CD4-positive, alpha-beta T cell treated with Interleukin-6 for 4 hours (primary cell): Measurements from ENCODE around the gene OR4C5.
"Not testable (repeated sequence)": the region's sequence is repeated elsewhere in the genome, so short reads cannot be mapped to it uniquely, and the experiment has no call there.

Experiments used
- DNase-seq: peaks from one replicate; pipeline ENCODE4 v3.0.0-alpha.2; 2020; ENCODE audit warnings: mixed read lengths

Gene OR4C5

DNA sequence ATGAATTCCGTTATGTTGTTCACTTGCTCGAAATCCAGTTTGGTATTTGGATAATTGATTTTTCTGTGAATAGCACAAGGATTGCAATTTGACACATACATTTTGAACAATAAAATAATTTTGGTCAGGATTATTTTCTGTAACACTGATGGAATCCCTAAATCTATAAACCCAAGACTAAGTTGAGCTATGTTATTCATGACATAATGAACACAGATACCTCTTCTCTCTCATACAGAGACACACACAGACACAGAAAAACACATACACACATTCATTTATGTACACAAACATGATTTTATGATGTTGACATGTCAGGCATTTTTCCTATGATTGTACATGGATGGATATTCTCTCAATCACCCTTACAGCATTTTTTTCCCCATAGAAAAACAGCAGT lies at the start of gene OR4C5:
TSS of gene OR4C5 (minus strand) at position 101 of the 400 bp plus-strand sequence. CDS start at position 101, 0 bp downstream.
- DNase-seq = no peak

DNA sequence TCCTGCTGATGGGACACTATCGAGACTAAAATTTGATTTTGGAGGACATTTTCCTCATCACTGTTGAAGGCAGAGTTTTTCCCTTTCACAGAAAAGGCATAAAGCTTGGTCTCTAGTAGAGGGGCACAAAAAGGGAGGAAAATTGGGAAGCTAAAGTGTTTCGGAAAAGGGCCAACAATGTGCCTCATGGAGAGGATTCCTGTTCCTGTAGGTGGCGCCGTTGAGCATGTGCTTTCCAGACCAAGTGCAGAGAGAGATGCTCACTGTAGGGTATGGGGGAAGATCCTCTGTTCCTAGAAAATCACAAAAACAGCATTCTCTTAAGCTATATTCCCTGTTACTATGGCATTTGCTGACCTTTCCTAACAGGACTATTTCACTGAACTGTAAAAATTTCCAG lies 18.4 kb upstream of the OR4C5 start:
- no peak for DNase-seq

DNA sequence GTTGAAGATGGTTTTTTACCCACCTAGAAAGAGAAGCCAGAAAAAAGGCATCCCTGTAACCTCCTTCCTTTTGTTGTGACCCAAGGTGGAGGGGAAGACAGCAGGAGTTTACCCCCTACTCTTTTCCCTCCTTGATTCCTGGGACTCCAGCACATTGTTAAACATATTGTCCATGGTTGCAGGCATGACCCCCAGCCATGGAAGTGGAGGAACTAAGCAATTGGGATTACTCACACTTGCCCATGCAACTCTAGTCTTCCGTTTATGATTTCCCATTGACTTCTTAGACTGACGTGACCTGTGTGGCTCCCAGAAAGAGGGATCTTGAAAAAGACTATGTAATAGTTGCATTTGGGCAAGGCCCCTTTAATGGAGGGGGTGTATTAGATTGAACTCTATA lies 17.9 kb upstream of the OR4C5 start:
- not testable (repeated sequence) for DNase-seq

DNA sequence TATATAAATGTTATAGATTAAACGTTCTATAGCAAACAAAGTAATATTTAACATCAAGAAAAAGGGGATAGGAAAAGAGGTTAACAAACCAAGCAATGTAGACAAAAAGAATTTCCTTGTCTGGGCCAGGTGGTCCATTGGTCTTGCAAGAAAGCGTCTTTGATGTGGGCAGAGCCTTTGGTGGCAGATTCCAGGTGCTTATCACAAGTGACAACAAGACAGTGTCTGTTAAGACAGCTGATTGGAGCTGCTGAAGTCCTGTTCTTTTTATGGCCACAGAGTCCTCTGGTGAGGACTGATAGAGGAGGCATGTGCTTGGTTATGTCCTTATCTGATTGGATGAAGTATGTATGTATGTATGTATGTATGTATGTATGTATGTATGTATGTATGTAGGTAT lies 5.0 kb downstream of the OR4C5 start:
- DNase-seq = not testable (repeated sequence)

DNA sequence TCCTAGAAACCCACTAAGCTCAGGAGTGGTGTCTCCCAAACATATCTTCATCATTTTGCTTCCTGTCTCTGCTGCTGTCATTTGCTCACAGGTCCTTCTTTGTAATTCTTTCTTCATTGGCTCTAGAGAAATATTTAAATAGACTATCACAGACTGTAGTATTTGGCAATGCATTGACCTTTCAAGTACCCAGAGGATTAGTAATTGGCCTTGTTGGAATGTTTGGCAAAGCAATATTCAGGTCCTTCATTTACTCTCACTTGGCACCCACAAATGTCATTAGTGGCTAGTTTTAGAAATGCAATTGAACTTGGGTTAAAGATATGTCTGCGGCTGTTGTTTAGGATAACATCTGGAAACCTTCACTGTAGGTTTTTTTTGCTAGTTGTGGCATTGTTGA lies 11.6 kb downstream of the OR4C5 start:
- DNase-seq = no peak

DNA sequence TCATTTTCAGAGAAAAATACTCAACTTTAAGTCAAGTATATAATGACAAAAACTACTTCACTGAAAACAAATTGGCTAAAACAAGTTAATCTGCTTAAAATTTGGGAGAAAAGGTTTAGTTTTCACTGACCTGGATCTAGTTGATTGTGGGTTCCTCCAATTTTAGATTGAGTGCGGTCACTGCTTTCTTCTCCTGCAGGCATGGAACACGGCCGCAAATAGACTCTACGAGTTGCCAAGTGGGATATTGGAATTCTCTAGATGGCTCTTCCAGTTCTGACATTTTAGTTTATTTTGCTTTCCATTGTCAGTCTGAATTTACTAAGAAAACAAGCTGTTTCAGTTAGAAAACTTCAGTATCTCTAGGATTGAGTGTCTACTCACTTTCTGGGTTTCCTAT lies 12.3 kb downstream of the OR4C5 start:
- DNase-seq = no peak

DNA sequence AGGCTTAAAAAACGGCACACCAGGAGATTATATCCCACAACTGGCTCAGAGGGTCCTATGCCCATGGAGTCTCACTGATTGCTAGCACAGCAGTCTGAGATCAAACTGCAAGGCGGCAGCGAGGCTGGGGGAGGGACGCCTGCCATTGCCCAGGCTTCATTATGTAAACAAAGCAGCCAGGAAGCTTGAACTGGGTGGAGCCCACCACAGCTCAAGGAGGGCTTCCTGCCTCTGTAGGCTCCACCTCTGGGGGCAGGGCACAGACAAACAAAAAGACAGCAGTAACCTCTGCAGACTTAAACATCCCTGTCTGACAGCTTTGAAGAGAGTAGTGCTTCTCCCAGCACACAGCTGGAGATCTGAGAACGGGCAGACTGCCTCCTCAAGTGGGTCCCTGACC lies 20.0 kb downstream of the OR4C5 start:
- not testable (repeated sequence) for DNase-seq

DNA sequence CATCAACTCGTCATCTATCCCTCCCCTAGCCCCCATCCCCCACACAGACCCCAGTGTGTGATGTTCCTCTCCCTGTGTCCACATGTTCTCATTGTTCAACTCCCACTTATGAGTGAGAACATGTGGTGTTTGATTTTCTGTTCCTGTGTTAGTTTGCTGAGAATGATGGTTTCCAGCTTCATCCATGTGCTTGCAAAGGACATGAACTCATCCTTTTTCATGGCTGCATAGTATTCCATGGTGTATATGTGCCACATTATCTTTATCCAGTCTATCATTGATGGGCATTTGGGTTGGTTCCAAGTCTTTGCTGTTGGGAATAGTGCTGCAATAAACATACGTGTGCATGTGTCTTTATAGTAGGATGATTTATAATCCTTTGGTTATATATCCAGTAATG lies 23.8 kb downstream of the OR4C5 start:
- not testable (repeated sequence) for DNase-seq

DNA sequence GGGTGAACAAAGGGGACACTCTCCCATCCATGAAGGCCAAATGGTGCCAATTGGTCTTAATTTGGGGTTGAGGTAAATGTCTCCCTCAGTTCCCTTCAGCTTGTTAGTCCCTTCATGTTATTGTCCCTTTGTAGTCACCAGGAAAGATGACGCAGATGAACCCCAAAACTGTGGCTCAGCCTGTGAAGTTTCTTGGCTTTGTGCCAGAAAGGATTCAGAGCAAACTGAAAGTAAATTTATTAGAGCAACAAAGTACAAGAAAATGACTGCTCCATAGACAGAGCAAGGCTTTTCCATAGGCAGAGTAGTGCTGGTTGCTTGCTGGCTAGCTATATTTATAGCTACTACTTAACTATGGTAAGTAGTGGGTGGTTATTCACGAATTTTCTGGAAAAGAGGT lies 24.8 kb downstream of the OR4C5 start:
- DNase-seq = no peak

DNA sequence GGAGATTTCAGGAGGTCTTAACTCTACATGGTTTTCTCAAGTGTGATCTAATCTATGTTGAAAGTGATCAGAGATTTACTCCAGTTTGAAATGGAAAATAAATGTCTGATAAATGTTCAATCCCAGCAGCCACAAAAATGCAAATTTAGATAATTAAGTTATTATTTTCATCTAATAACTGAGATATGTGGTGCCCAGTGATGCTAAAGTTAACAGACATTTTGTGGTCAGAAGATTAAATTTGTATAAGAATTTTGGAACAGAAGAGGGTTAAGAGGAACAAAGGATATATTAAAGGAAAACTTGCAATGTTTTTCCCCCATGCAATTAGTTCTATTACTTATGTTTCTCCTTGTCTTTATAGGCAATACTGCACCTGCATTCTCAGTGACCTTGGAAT lies 41.6 kb downstream of the OR4C5 start, which contains the start of gene OR4C3:
TSS of gene OR4C3 (plus strand) at position 301 of the 400 bp plus-strand sequence. CDS start 102 bp downstream, outside the sequence.
- DNase-seq = not testable (repeated sequence)

DNA sequence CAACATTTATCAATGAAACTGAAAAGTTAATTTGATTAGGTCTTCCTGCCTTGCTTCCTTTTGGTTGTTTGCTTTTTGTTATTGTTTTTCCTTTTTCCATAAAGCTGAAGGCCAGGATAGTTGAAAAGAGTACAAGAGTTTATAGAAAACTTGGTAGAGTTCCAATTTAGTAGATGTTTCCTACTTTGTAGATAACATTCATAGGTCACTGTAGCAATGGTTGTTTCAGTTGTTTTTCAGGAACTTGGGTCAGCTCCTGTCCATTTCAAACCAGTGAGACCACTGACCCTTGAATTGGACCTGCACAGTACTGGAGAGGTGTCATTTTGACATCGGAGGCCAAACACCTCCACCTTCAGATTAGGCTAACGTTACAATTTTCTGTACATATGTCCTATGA lies 46.5 kb downstream of the OR4C5 start:
- not testable (repeated sequence) for DNase-seq
